ENCODE measurements around the gene PSG5.
"Not testable (repeated sequence)": the region's sequence is repeated elsewhere in the genome, so short reads cannot be mapped to it uniquely, and the experiment has no call there.

GRCh38 chr19:43178577-43178976 is 7.8 kb downstream of the PSG5 start:
- not testable (repeated sequence) for TF ChIP-seq REST (IDR thresholded peaks at IDR 0.05; ENCODE audit: low read depth, low read length); MTA3 (IDR thresholded peaks at IDR 0.05; ENCODE audit: borderline replicate concordance, low read length); POLR2AphosphoS5 (IDR thresholded peaks at IDR 0.05; ENCODE audit: low read length); RBBP5 (conservative IDR thresholded peaks at IDR 0.05); EZH2 (IDR thresholded peaks at IDR 0.05; ENCODE audit: borderline replicate concordance, control insufficient read depth, low read depth, low read length); ZNF592 (IDR thresholded peaks at IDR 0.05); CTCF (IDR thresholded peaks at IDR 0.05 in 2 of 3, conservative IDR thresholded peaks at IDR 0.05 in 1 of 3; ENCODE audit: control insufficient read depth in 2 of 3, extremely low read depth in 1 of 3, insufficient read depth in 1 of 3, low read depth in 3 of 3, low read length in 3 of 3)

Data from GM12878 (cell line).